NB4 (cell line): Measurements from ENCODE around the gene TLE3.

Source experiments
- DNase-seq: peaks from one replicate; pipeline ENCODE4 v3.0.0; 2010; ENCODE audit warnings: low read depth
- H3K4me3 ChIP-seq: one replicate; pipeline ENCODE4 v1.5.1; 2011; ENCODE audit warnings: mild to moderate bottlenecking, low read depth, low read length, moderate library complexity
- CTCF ChIP-seq: IDR thresholded peaks from one replicate; pipeline ENCODE4 v1.5.1; 2012; ENCODE audit warnings: low read depth, low read length
- MAX ChIP-seq: IDR thresholded peaks from 2 replicates; pipeline ENCODE4 v1.6.1; 2011; ENCODE audit warnings: low read depth, low read length
- MYC ChIP-seq: IDR thresholded peaks from 2 replicates; pipeline ENCODE4 v1.6.1; 2011; ENCODE audit warnings: low read depth, low read length
- POLR2A ChIP-seq: IDR thresholded peaks from 2 replicates; pipeline ENCODE4 v1.6.1; 2011; ENCODE audit warnings: mild to moderate bottlenecking; ENCODE audit not compliant: insufficient read length; ENCODE audit errors: extremely low read depth

TLE3 gene

GRCh38 chr15:70111203-70112073, 13.7 kb upstream of the TLE3 start:
- DNase-seq: peak; percentile 68
- no peak for TF ChIP-seq MAX
- TF ChIP-seq CTCF: no peak
- TF ChIP-seq POLR2A: no peak
- TF ChIP-seq MYC: no peak
- no peak overlapping the region for H3K4me3 ChIP-seq

GRCh38 chr15:70109978-70110377, 12.3 kb upstream of the TLE3 start:
- no peak overlapping the region for H3K4me3 ChIP-seq
- no peak for TF ChIP-seq MAX
- TF ChIP-seq POLR2A: no peak
- TF ChIP-seq MYC: no peak
- no peak for TF ChIP-seq CTCF
- DNase-seq: no peak

GRCh38 chr15:70109531-70109930, 11.8 kb upstream of the TLE3 start:
- no peak for DNase-seq
- TF ChIP-seq MYC (no peak), POLR2A (no peak), CTCF (no peak), MAX (no peak)
- H3K4me3 ChIP-seq: no peak overlapping the region

GRCh38 chr15:70103880-70104626, 6.3 kb upstream of the TLE3 start:
- TF ChIP-seq POLR2A (no peak), MAX (no peak), CTCF (no peak), MYC (no peak)
- no peak overlapping the region for H3K4me3 ChIP-seq
- DNase-seq: peak; percentile 39

GRCh38 chr15:70102827-70103226, 5.1 kb upstream of the TLE3 start:
- H3K4me3 ChIP-seq: no peak overlapping the region
- no peak for TF ChIP-seq POLR2A
- TF ChIP-seq MAX: no peak
- no peak for DNase-seq
